Measurements from ENCODE around the gene SLC1A7.

SLC1A7 gene

DNA sequence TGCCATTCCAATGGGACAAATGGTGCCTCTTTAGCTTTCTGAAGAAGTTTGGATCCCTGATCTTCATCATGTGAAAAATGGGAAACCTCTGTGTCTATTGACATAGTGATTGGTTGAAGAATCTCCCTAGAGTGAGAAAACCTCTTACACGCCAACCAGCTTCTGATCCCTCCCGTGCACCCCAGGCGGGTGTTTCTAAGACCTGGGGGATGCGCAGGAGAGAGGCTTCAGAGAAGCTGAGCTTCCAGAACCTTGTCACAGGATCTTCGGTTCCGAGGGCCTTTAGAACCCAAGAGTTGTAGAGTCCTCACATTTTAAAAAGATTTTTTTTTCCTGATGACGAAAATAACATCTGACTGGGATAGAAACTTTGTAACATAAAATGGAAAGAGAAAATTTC, 69.2 kb downstream of the SLC1A7 start:
- DNase-seq, result no peak

- no peak for DNase-seq
Observed at GRCh38 chr1:53071915-53072314, 70.5 kb downstream of the SLC1A7 start.

GRCh38 chr1:53071167-53071865, 71.1 kb downstream of the SLC1A7 start:
- DNase-seq, result no peak

DNA sequence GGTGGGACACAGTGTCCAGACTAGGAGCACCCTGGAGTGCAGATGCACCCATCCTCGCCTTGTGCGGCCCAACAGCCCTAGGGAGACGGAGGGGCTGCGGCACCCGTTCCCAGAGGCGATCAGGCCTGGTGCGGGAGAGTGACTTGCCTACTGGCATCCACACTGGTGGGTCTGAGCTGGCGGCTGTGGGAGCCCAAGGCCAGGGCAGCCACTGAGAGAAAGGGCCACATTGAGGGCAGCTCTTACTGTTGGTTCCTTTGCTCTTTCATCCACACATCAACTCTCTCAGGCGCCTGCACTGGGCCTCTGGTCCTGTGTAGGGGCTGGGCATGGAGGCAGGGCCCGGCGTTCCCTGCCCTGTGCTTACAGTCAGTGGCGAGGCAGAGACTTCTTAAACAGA, 71.8 kb downstream of the SLC1A7 start:
- no peak for DNase-seq

GRCh38 chr1:53069663-53070327, 72.6 kb downstream of the SLC1A7 start:
- no peak for DNase-seq

DNA sequence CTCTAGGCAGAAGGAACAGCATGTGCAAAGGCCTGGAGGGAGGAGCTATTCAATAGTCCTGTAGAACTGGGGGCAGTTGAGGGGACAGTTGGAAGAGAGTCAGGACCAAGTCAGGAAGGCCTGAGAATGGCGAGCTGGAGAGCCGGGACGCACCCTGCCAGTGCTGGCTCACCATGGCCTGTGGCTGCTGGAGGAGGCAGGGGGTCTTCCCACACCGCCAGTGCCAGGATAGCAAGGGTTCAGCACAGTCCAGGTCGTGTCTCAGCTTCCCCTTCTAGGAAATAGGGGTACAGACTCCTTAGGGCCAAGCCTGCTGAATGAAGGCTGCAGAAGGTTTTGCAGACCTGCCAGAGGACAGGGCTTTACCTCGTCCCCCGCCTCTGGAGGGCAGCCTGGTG, 73.2 kb downstream of the SLC1A7 start:
- no peak for DNase-seq

GRCh38 chr1:53068314-53069099, 73.9 kb downstream of the SLC1A7 start:
- no peak for DNase-seq

DNA sequence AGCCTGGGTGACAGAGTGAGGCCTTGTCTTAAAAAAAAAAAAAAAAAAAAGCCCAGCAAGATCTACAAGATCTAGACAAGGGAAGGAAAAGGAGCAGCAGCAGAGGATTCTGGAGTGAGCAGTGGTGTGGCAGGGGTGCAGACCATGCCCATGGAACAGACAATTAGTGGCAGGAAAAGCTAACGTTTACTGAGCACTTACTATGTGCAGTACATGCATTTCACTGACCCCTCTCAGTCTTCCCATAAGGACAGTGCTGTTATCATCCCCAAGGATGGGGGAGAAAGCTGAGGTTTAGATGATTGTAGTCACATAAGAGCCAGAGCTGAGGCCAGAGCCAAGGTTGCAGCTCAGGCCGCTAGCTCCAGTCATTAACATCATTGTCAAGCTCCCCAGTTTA, 74.6 kb downstream of the SLC1A7 start:
- no peak for DNase-seq

- no peak for DNase-seq
Observed at GRCh38 chr1:53066891-53067738, 75.3 kb downstream of the SLC1A7 start.

GRCh38 chr1:53066488-53066887, 76.0 kb downstream of the SLC1A7 start:
- DNase-seq, result no peak

GRCh38 chr1:53065391-53065790, 77.0 kb downstream of the SLC1A7 start:
- DNase-seq, result no peak

DNA sequence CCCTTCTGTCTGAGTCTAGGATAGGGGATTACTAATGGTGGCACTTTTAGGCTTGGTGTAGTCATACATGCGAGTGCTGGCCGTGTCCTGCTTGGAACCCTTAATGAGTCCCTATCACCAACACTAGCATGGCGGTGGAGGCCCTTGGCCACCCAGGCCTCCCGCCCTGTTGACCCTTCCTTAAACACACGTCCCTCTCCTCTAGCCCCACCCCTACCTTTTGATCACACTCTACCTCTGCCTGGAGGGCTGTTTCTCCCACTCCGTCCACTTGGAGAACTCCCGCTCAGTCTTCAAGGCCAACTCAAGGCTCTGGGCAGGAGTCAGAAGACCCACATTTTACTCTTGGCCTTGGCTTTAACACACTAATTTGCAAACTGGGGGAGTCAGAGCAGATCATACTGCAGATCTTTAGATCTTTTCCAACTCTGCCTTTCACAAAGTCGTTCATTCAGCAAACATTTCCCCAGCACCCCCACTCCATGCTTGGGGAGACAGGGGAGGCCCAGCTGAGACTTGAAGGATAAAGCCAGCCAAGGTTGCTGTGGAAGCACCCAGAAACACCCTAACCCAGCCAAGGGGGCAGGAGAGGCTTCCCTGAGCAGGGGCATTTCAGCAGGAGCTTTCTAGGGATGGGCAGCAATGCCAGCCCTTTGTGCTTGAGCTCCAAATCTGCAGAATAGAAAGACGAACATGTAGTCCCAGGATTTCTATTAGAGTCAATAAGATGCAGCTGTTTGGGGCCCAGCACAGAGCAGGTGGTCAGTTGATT, 78.5 kb downstream of the SLC1A7 start:
- DNase-seq, result no peak

DNA sequence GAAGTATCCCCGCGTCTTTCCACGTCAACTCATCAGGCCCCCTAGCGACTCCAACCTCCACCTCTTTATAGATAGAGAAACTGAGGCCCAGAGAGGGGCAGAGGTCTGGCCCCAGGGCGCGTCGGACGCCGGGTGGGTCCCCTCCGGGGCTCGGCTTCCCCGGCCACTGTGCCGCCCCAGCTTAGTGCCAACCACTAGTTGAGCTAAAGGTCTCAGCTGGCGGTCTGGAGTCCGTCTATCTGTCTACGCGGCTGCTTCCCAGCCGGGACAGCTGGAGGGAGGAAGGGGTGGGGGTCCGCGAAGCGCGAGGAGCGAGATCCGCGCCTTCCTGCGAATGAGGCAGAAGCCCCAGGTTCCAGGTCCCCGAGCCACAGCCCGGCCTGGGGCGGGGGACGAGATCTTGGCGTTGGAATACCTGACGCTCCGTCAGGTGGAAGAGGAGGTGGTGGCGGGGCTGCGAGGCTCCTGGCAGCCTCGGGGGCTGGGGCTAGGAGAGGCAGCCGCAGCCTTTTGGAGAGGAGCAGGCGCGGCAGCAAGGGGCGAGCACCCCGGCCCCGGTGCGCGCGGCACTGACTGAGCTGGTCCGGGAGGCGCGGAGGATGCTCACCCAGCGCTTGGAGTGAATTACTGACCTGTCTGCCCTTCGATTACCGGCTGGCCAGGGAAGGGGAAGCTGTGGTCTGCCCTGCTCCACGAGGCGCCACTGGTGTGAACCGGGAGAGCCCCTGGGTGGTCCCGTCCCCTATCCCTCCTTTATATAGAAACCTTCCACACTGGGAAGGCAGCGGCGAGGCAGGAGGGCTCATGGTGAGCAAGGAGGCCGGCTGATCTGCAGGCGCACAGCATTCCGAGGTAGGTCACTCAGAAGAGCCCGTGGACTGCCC, 79.5 kb downstream of the SLC1A7 start:
- no peak for DNase-seq

GRCh38 chr1:53061859-53062707, 80.4 kb downstream of the SLC1A7 start, which contains the start of gene PODN:
TSS of gene PODN (plus strand) at chr1:53062213. CDS start at chr1:53069856, 7,643 bp downstream.
- no peak for DNase-seq

DNA sequence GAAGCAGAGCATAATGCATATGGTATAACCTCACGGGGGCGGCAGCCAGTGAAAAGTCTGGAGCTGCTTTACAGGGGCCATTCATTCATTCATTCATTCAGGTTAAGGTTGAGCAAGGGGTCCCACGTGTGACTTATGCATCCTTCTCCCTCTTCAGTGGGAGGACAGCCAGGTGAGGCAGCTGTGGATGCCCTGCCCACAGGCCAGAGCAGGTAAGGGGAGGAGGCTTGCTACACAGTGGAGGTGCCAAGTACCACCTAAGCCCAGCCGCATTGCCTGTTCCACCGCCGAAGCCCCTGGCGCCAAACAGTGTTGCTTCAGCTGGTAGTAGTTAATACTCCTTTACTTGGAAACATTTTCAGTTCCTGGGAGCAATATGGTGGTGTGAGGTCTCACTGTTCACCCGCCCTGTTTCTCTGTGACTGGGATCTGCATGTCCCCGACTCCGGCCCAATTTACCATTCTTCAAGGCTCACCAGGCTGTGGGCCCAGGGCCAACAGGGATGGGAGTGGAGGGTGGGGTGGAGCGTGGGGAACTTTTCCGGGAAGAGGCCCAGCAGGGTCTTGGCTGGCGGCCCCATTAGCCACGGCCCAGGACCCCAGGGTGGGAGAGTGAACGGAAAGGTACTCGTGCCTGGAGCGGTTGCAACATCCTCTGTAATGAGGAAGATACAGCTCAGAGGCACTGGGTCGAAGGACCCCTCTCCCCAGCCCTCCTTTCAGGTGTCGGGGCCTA, 81.1 kb downstream of the SLC1A7 start:
- no peak for DNase-seq

- DNase-seq, result no peak
Observed at GRCh38 chr1:53060579-53060978, 81.9 kb downstream of the SLC1A7 start.

GRCh38 chr1:53057127-53057526, 85.3 kb downstream of the SLC1A7 start:
- DNase-seq, result no peak

DNA sequence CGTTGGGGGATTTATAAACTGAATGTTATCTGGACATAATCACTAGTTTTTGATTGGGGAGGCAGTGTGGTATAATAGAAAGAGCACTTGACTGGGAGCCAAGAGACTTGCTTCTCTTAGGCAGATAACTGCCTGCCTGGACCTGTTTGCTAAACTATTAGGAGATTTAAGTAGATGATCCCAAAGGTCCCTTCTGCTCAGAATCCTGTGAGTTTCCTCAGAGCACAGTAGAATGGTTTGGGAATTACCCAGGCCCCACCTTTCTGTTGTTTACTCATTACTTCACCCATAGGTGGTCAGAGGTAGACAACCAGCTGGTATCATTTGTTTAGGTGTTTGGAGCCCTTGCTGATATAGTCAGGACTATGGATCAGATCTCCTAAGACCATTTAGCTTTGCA, 90.8 kb downstream of the SLC1A7 start:
- no peak for DNase-seq

DNA sequence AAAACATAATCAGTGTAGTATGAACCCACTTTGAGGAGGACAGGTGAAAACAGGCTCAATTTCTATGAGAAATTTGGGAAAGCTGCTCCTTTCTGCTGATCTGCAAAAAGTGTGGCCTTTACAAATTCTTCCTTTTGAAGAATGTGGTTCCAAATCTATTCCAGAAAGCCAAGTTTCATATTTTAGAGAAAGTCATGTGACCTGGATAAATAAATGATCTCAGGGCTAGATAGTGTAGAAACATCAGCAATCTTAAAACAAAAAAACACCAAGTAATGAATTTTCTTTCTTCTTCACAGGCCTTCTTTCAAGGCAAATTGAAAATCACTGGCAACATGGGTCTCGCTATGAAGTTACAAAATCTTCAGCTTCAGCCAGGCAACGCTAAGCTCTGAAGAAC, 92.1 kb downstream of the SLC1A7 start:
- no peak for DNase-seq

Data from NCI-H1436 treated with DMSO at 0.1 percent for 48 hours (cell line).